BLaER1 (cell line): ENCODE data around the gene AKT1.
A peak's percentile ranks its signal among the peaks of the same experiment; 100 is the strongest.

Experiments
- H3K27ac ChIP-seq: shearing (Covaris generic); formaldehyde crosslinking; 2 replicates; pipeline ENCODE4 v1.8.1; 2022
- H3K27me3 ChIP-seq: shearing (Covaris generic); formaldehyde crosslinking; 2 replicates; pipeline ENCODE4 v1.8.1; 2022
- H3K36me3 ChIP-seq: shearing (Covaris generic); formaldehyde crosslinking; 2 replicates; pipeline ENCODE4 v1.8.1; 2022
- H3K4me1 ChIP-seq: shearing (Covaris generic); formaldehyde crosslinking; 2 replicates; pipeline ENCODE4 v1.8.1; 2022
- H3K4me2 ChIP-seq: shearing (Covaris generic); formaldehyde crosslinking; 2 replicates; pipeline ENCODE4 v1.8.1; 2022
- H3K4me3 ChIP-seq: shearing (Covaris generic); formaldehyde crosslinking; 2 replicates; pipeline ENCODE4 v1.8.1; 2022
- H3K9ac ChIP-seq: shearing (Covaris generic); formaldehyde crosslinking; 2 replicates; pipeline ENCODE4 v1.8.1; 2022
- H3K9me3 ChIP-seq: shearing (Covaris generic); formaldehyde crosslinking; 2 replicates; pipeline ENCODE4 v1.8.1; 2022
- H4K20me1 ChIP-seq: shearing (Covaris generic); formaldehyde crosslinking; 2 replicates; pipeline ENCODE4 v1.8.1; 2022
- Cebpa-rat ChIP-seq: shearing (Covaris generic); IDR thresholded peaks from 2 replicates; pipeline ENCODE4 v1.8.1; 2022

AKT1 gene

GRCh38 chr14:104769324-104770071 is 26.1 kb downstream of the AKT1 start:
- Histone ChIP-seq H3K36me3 (peaks cover 69% of the 10 kb centered on the region), H4K20me1 (peaks cover 40% of the 10 kb centered on the region), H3K4me2 (peak overlapping the region; percentile 50), H3K4me3 (no peak overlapping the region), H3K9me3 (peaks cover 33% of the 10 kb centered on the region), H3K4me1 (peaks cover 21% of the 10 kb centered on the region), H3K9ac (peak overlapping the region; percentile 4; the same call in 1 of the 2 replicates), H3K27ac (peak overlapping the region; percentile 41; the same call in 1 of the 2 replicates), H3K27me3 (no peaks in the 10 kb centered on the region)
- TF ChIP-seq Cebpa-rat, result no peak

- peak overlapping the region; percentile 41; the same call in 1 of the 2 replicates for H3K27ac ChIP-seq
- peak overlapping the region; percentile 58; the same call in 1 of the 2 replicates for H3K9ac ChIP-seq
- no peak for TF ChIP-seq Cebpa-rat
- no peak overlapping the region for H3K4me3 ChIP-seq
- H3K4me1 ChIP-seq, result peaks cover 21% of the 10 kb centered on the region
- peak overlapping the region; percentile 70 for H3K4me2 ChIP-seq
- peaks cover 33% of the 10 kb centered on the region for H3K9me3 ChIP-seq
- H4K20me1 ChIP-seq, result peaks cover 34% of the 10 kb centered on the region
- peaks cover 61% of the 10 kb centered on the region for H3K36me3 ChIP-seq
- H3K27me3 ChIP-seq, result no peaks in the 10 kb centered on the region
These were observed 26.9 kb downstream of the AKT1 start for GRCh38 chr14:104768437-104769323.

DNA sequence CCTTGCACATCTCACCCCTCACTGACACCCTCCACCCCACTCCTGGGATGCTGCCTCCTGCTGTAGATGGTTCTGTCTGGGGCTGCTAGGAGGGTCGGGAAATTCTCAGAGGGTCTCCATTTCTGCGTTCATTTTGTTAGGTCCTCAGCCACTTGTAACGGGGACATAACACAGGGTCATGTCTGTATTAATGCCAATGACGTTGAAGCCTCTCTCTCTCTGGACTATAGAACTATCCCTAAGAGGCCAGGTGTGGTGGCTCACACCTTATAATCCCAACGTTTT is 28.0 kb downstream of the AKT1 start:
- Histone ChIP-seq H3K4me3 (no peak overlapping the region), H3K36me3 (peaks cover 57% of the 10 kb centered on the region), H3K27ac (no peak overlapping the region), H3K9ac (no peak overlapping the region), H3K9me3 (peaks cover 31% of the 10 kb centered on the region), H3K27me3 (no peaks in the 10 kb centered on the region), H3K4me2 (no peak overlapping the region), H3K4me1 (peaks cover 21% of the 10 kb centered on the region), H4K20me1 (peaks cover 25% of the 10 kb centered on the region)
- no peak for TF ChIP-seq Cebpa-rat

DNA sequence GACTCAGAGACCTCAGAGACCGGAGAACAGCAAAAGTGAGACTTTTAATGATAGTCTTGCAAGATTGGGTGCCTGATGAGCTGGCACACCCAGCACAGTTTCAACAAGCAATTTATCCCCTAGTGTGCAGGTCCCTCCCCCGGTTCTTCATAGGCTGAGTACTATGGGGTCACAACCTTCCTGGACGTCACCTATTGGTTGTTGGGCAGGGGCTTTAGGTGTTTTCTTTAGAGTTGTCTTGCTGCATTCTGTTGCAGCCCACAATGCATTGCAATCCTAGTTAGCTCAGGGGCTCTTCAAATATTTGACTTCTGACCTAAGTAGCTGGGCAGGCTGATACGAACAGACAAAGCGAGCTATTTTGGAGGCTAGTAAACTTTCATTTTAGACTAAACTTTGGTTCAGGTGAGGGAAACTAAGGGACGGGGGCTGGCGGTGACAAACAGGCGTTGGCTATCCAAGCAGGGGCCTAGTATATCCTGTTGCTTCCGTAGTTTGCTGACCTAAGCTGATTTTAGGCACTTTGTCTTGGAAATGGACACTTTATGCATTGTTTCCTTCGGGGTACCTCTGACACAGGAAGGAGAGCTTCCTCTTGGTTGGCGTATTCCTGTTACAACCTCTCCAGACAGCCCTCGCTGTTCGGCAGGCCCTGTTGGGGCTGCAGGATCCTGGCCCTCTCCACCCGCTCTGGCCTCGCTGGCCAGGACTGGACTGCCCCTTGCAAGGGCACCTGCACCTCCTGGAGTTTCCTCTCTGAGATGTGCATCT is 28.5 kb downstream of the AKT1 start:
- no peaks in the 10 kb centered on the region for H3K27me3 ChIP-seq
- H3K27ac ChIP-seq, result no peak overlapping the region
- peaks cover 26% of the 10 kb centered on the region for H3K9me3 ChIP-seq
- no peak overlapping the region for H3K9ac ChIP-seq
- TF ChIP-seq Cebpa-rat, result no peak
- H3K36me3 ChIP-seq, result peaks cover 57% of the 10 kb centered on the region
- peaks cover 21% of the 10 kb centered on the region for H3K4me1 ChIP-seq
- peaks cover 20% of the 10 kb centered on the region for H4K20me1 ChIP-seq
- H3K4me2 ChIP-seq, result no peak overlapping the region
- H3K4me3 ChIP-seq, result no peak overlapping the region

DNA sequence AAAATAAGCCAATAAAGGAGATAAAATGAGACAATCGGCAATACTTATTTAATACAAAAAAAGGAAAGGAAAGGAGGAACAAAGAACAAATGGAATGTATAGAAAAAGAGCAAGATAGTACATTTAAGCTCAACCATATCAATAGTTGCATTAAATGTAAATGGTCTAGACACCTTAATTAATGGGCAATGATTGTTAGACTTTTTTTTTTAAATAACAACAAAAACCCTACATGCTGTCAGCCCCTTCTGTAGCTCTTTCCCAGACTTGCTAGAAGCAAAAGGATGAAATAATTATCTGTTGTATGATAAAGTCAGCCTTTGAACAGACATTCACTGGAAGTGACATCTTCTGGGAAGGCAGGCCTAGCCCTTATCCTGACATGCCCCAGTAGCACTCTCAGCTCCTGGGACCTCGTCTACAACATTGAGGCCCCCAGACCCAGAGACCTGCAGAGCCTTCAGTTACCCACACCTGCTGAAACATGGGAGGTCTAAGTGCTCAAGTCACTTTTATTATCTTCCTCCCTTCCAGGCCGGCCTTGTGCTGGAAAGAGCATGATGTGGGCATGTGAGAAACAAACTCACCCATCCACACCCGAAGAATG is 29.2 kb downstream of the AKT1 start:
- H3K9ac ChIP-seq, result no peak overlapping the region
- no peak for TF ChIP-seq Cebpa-rat
- H3K27ac ChIP-seq, result no peak overlapping the region
- peaks cover 21% of the 10 kb centered on the region for H3K4me1 ChIP-seq
- H4K20me1 ChIP-seq, result peaks cover 21% of the 10 kb centered on the region
- H3K9me3 ChIP-seq, result peaks cover 19% of the 10 kb centered on the region
- H3K36me3 ChIP-seq, result peaks cover 57% of the 10 kb centered on the region
- H3K4me2 ChIP-seq, result no peak overlapping the region
- no peak overlapping the region for H3K4me3 ChIP-seq
- no peaks in the 10 kb centered on the region for H3K27me3 ChIP-seq

GRCh38 chr14:104765517-104765916 is 30.0 kb downstream of the AKT1 start:
- Histone ChIP-seq H3K36me3 (peaks cover 57% of the 10 kb centered on the region), H3K4me3 (no peak overlapping the region), H3K9ac (no peak overlapping the region), H3K27me3 (no peaks in the 10 kb centered on the region), H4K20me1 (peaks cover 29% of the 10 kb centered on the region), H3K9me3 (peaks cover 14% of the 10 kb centered on the region; the same call in 1 of the 2 replicates), H3K27ac (no peak overlapping the region), H3K4me2 (no peak overlapping the region), H3K4me1 (peaks cover 21% of the 10 kb centered on the region)
- TF ChIP-seq Cebpa-rat, result no peak

- no peaks in the 10 kb centered on the region for H3K9me3 ChIP-seq
- no peak overlapping the region for H3K4me2 ChIP-seq
- no peak overlapping the region for H3K9ac ChIP-seq
- H3K27me3 ChIP-seq, result no peaks in the 10 kb centered on the region
- no peak for TF ChIP-seq Cebpa-rat
- H3K4me1 ChIP-seq, result peaks cover 35% of the 10 kb centered on the region
- peaks cover 91% of the 10 kb centered on the region for H3K36me3 ChIP-seq
- H3K27ac ChIP-seq, result no peak overlapping the region
- H4K20me1 ChIP-seq, result peaks cover 75% of the 10 kb centered on the region
- H3K4me3 ChIP-seq, result no peak overlapping the region
These were observed 36.3 kb downstream of the AKT1 start for GRCh38 chr14:104758981-104759969.

DNA sequence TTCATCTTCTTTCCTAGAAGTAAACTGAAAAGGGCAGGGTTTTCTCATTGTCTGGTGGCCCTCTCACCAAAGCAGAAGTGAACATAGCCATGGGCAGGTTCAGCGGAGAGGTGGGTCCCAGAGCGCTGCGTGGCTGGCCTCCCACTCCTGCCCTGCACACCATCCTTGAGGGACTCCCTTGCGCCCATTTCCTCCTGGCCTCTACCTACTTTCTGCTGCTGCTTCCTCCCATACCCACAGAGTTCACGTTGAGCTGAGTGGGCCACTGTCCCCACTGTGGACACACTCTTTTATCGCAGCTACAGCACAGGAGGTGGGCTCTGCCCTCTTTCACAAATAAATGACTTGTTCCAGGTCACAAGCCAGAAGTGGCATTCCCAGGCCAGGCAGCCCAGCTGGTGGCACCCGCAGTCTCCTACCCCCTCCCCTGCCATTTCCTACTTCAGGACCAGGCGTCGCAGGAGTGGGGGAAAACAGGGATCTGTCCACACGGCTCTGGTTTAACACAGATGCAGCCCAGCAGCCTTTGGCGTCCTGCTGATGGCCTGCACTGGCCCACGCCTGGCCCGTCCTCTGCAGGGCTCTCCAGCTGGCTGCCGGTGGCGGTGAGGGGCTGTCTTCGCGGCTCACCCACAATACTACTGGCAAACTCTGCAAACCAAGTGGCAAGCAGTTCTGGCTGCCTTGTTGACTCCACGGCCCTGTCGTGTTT is 37.7 kb downstream of the AKT1 start:
- 0 out of 2 replicates have a peak overlapping the region, but pooled peaks have one; percentile 46 for H3K4me2 ChIP-seq
- TF ChIP-seq Cebpa-rat, result no peak
- H3K4me1 ChIP-seq, result peaks cover 42% of the 10 kb centered on the region
- peaks cover 87% of the 10 kb centered on the region for H4K20me1 ChIP-seq
- peak overlapping the region; percentile 56; the same call in 1 of the 2 replicates for H3K27ac ChIP-seq
- H3K4me3 ChIP-seq, result no peak overlapping the region
- peak overlapping the region; percentile 41; the same call in 1 of the 2 replicates for H3K9ac ChIP-seq
- no peaks in the 10 kb centered on the region for H3K9me3 ChIP-seq
- H3K27me3 ChIP-seq, result no peaks in the 10 kb centered on the region
- peaks cover 86% of the 10 kb centered on the region for H3K36me3 ChIP-seq
